ENCODE results near the gene LPP. TPM values are rescaled to one million over a fixed set of nuclear protein-coding genes. Genes with fewer than 3 reads are reported as not detected.

Gene LPP
- polyA plus RNA-seq, 1 donor (not counting 4 experiments of a cell fraction or from before 2014, with no cell fraction given): 16.0 TPM

- FAIRE-seq (no peak), DNase-seq (ENCODE audit: low read depth, low spot score) (no peak)
- dilution Hi-C loops (cut with MboI; ENCODE audit: extremely low pct_ligation_motif_present, low sequenced_read_pairs): no loop called here
- H3K4me3 ChIP-seq (ENCODE audit: control insufficient read depth in 2 of 3, extremely low read depth in 1 of 3, insufficient read depth in 2 of 3, low read depth in 1 of 3, low read length in 3 of 3): no peak overlapping the region
- no peaks in the 10 kb centered on the region for H3K9me3 ChIP-seq (ENCODE audit: control insufficient read depth, low read depth, low read length)
- H2AFZ ChIP-seq (ENCODE audit: control insufficient read depth, low read length): no peak overlapping the region
- H3K36me3 ChIP-seq (ENCODE audit: control insufficient read depth in 2 of 2, extremely low read depth in 1 of 2, insufficient read depth in 2 of 2, low read length in 2 of 2): no peaks in the 10 kb centered on the region
- H3K79me2 ChIP-seq (ENCODE audit: control insufficient read depth, insufficient read depth, low read length): no peaks in the 10 kb centered on the region
- no peaks in the 10 kb centered on the region for H3K4me1 ChIP-seq (ENCODE audit: control insufficient read depth, extremely low read depth, insufficient read depth, low read length)
- H3K27me3 ChIP-seq (ENCODE audit: control insufficient read depth, extremely low read depth, insufficient read depth, low read length): peaks cover 4% of the 10 kb centered on the region
- H3K4me2 ChIP-seq (ENCODE audit: control insufficient read depth, extremely low read depth, insufficient read depth, low read depth, low read length): no peak overlapping the region
- H3K9ac ChIP-seq (ENCODE audit: control insufficient read depth, extremely low read depth, insufficient read depth, low read length): no peak overlapping the region
- TF ChIP-seq, protein P1, sequence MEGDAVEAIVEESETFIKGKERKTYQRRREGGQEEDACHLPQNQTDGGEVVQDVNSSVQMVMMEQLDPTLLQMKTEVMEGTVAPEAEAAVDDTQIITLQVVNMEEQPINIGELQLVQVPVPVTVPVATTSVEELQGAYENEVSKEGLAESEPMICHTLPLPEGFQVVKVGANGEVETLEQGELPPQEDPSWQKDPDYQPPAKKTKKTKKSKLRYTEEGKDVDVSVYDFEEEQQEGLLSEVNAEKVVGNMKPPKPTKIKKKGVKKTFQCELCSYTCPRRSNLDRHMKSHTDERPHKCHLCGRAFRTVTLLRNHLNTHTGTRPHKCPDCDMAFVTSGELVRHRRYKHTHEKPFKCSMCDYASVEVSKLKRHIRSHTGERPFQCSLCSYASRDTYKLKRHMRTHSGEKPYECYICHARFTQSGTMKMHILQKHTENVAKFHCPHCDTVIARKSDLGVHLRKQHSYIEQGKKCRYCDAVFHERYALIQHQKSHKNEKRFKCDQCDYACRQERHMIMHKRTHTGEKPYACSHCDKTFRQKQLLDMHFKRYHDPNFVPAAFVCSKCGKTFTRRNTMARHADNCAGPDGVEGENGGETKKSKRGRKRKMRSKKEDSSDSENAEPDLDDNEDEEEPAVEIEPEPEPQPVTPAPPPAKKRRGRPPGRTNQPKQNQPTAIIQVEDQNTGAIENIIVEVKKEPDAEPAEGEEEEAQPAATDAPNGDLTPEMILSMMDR (optimal IDR thresholded peaks at IDR 0.05 in 1 of 3, IDR thresholded peaks at IDR 0.05 in 1 of 3, conservative IDR thresholded peaks at IDR 0.05 in 1 of 3; ENCODE audit: extremely low read depth in 1 of 3, insufficient read depth in 2 of 3, low read length in 3 of 3): no peak
- no peak for TF ChIP-seq EZH2 (IDR thresholded peaks at IDR 0.05; ENCODE audit: low read length)
- H3K27ac ChIP-seq (ENCODE audit: control insufficient read depth, insufficient read depth, low read length): no peak overlapping the region
- H3K9me1 ChIP-seq (ENCODE audit: control insufficient read depth, extremely low read depth, insufficient read depth, low read length): no peaks in the 10 kb centered on the region
- no peaks in the 10 kb centered on the region for H4K20me1 ChIP-seq (ENCODE audit: control insufficient read depth, extremely low read depth, insufficient read depth, low read length)
Measured at GRCh38 chr3:188106454-188106853, 47.5 kb upstream of the LPP start.

- dilution Hi-C loops (cut with MboI; ENCODE audit: extremely low pct_ligation_motif_present, low sequenced_read_pairs): no loop called here
- Histone ChIP-seq H3K4me1 (ENCODE audit: control insufficient read depth, extremely low read depth, insufficient read depth, low read length) (no peaks in the 10 kb centered on the region), H3K27me3 (ENCODE audit: control insufficient read depth, extremely low read depth, insufficient read depth, low read length) (peaks cover 6% of the 10 kb centered on the region), H3K36me3 (ENCODE audit: control insufficient read depth in 2 of 2, extremely low read depth in 1 of 2, insufficient read depth in 2 of 2, low read length in 2 of 2) (no peaks in the 10 kb centered on the region), H2AFZ (ENCODE audit: control insufficient read depth, low read length) (no peak overlapping the region), H3K79me2 (ENCODE audit: control insufficient read depth, insufficient read depth, low read length) (no peaks in the 10 kb centered on the region), H3K27ac (ENCODE audit: control insufficient read depth, insufficient read depth, low read length) (no peak overlapping the region), H3K4me2 (ENCODE audit: control insufficient read depth, extremely low read depth, insufficient read depth, low read depth, low read length) (no peak overlapping the region), H3K9me3 (ENCODE audit: control insufficient read depth, low read depth, low read length) (no peaks in the 10 kb centered on the region), H3K9me1 (ENCODE audit: control insufficient read depth, extremely low read depth, insufficient read depth, low read length) (no peaks in the 10 kb centered on the region), H3K9ac (ENCODE audit: control insufficient read depth, extremely low read depth, insufficient read depth, low read length) (no peak overlapping the region), H4K20me1 (ENCODE audit: control insufficient read depth, extremely low read depth, insufficient read depth, low read length) (no peaks in the 10 kb centered on the region), H3K4me3 (ENCODE audit: control insufficient read depth in 2 of 3, extremely low read depth in 1 of 3, insufficient read depth in 2 of 3, low read depth in 1 of 3, low read length in 3 of 3) (no peak overlapping the region)
- no peak for DNase-seq (ENCODE audit: low read depth, low spot score)
- no peak for FAIRE-seq
- no peak for TF ChIP-seq EZH2 (IDR thresholded peaks at IDR 0.05; ENCODE audit: low read length)
- TF ChIP-seq, protein P1 (optimal IDR thresholded peaks at IDR 0.05 in 1 of 3, IDR thresholded peaks at IDR 0.05 in 1 of 3, conservative IDR thresholded peaks at IDR 0.05 in 1 of 3; ENCODE audit: extremely low read depth in 1 of 3, insufficient read depth in 2 of 3, low read length in 3 of 3): no peak
Measured at GRCh38 chr3:188106887-188107830, 46.8 kb upstream of the LPP start.

All from keratinocyte (primary cell).